GM12874 (cell line): ENCODE results near the gene TTYH2.

Source experiments
- TF ChIP-seq, protein P1 (sequence below): IDR thresholded peaks from 2 replicates; pipeline ENCODE4 v1.5.1; 2011; ENCODE audit warnings: low read depth, mild to moderate bottlenecking, control low read depth, low read length, moderate library complexity; ENCODE audit not compliant: insufficient read depth

The TTYH2 gene

DNA sequence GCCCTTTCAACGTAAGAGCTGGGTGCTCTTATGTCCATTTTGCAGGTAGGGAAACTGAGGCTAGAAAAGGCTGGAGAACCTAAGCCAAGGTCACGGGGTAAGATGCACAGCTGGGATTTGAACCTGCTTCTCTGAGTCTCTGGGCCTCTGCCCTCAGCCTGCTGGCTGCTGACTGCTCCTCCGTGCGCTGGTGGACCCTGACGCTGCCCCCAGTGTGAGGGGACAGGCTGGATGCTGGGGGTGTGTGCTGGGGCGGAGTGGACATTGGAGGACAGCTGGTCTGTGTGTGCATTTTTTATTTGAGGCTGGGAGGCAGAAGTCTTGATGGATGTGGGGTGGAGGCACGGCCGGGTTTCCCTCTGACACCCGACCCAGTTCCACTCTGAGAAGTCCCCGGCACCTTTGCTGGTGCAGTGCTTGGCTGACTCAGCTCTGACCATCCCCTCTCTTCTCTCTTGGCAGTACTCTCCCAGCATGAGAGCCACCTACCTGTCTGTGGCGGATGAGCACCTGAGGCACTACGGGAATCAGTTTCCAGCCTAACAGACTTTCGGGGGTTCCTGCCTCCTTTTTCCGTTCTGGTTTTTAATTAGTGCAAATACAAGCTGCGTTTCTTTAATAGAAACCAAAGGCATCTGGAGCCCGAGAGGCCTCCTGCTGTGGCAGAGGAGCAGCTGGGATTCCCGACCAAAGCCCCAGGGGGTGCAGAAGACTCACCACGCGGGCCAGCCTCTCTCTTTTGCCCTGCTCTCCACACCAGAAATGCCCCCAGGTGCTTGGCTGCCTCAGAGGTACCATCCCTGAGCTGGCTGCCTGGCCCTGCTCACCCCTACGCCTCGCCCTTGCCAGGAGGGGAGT is 46.5 kb downstream of the TTYH2 start:
- TF ChIP-seq, protein P1, sequence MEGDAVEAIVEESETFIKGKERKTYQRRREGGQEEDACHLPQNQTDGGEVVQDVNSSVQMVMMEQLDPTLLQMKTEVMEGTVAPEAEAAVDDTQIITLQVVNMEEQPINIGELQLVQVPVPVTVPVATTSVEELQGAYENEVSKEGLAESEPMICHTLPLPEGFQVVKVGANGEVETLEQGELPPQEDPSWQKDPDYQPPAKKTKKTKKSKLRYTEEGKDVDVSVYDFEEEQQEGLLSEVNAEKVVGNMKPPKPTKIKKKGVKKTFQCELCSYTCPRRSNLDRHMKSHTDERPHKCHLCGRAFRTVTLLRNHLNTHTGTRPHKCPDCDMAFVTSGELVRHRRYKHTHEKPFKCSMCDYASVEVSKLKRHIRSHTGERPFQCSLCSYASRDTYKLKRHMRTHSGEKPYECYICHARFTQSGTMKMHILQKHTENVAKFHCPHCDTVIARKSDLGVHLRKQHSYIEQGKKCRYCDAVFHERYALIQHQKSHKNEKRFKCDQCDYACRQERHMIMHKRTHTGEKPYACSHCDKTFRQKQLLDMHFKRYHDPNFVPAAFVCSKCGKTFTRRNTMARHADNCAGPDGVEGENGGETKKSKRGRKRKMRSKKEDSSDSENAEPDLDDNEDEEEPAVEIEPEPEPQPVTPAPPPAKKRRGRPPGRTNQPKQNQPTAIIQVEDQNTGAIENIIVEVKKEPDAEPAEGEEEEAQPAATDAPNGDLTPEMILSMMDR = no peak

DNA sequence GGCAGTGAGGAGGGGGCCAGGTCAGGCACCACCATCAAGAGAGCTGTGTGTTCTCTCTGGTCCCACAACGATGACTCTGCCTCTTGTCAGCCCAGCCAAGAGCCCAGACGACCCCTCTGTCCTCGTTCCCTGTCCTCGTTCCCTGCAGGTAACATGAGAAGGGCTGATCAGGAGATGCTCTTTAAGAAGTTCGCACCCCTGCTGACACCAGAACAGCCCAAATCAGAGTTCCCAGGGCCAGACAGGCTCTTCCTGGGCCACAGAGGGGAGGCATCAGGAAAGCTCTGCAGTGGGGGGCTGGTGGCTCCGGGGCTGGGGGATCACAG is 47.1 kb downstream of the TTYH2 start:
- TF ChIP-seq, protein P1 = no peak

DNA sequence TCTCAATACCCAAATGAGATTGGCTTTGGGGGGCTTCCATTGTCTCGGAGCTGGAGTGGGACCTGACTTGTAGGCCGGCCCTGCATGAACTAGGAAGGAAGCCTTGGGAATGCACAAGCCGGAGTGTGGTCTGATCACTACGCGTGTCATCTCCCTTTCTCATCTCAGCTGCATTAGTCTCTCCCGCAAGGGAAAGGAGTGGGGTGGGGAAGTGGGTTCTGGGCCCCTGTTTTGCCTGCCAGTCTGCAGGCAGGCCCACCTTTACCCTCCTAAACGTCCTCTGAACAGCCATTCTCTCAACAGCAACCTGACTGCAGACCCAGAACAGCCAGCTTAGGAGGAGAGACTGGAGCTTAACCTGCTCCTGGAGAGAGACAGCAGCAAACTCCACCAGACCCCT is 49.2 kb downstream of the TTYH2 start:
- TF ChIP-seq, protein P1 = no peak

DNA sequence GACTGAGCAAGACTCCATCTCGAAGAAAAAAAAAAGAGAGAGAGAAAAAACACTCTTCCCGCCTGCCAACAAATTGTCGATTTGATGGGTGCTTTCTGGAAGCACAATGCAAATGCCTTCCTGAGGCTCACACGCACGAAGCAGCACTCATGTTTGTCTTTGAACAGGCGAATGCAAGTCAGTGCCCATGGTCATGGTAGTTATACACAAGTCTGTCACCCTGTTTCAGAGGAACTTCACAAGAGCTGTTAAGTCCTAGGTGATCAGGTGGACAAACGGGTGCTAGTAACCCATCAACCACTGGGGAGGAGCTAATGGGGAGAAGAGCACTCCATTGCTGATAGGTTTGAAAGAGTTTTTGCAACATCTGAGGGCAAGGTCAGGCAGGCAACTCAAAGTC is 54.2 kb downstream of the TTYH2 start:
- TF ChIP-seq, protein P1 = no peak

DNA sequence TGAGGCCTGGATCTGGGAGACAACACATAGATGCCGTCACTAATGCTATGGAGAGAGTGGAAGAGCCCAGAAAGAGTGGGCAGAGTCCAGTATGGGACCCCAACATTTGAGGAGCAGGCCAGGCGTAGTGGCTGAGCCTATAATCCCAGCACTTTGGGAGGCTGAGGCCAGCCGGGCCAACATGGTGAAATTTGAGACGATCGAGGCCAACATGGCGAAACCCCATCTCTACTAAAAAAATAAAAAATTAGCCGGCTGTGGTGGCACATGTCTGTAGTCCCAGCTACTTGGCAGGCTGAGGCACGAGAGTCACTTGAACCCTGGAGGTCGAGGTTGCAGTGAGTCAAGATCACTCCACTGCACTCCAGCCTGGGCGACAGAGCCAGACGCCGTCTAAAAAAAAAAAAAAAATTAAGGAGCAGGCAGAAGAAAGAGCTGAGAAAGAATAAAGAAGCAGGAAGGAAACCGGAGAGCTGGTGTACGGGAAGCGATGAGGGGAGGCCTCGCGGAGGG is 54.7 kb downstream of the TTYH2 start:
- TF ChIP-seq, protein P1 = no peak

DNA sequence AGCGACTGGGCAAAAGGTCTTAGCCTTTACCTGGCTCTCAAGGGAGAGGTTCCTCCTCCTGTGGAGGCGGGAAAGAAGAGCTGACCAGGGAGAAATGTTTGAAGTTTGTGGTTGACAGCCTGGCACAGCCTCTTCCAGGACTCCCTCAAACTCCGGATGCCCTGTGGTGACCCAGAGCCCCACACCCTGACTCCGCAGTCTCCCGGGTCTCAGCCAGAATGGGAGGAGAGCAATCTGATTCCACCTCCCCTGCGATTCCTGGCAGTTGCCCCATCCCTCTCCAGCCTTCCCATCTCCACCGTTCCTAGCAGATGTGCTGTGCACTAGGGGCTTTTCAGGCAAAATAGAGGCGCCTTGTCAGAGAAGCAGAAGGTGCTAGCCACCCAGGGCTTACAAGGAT is 55.2 kb downstream of the TTYH2 start:
- TF ChIP-seq, protein P1 = no peak

DNA sequence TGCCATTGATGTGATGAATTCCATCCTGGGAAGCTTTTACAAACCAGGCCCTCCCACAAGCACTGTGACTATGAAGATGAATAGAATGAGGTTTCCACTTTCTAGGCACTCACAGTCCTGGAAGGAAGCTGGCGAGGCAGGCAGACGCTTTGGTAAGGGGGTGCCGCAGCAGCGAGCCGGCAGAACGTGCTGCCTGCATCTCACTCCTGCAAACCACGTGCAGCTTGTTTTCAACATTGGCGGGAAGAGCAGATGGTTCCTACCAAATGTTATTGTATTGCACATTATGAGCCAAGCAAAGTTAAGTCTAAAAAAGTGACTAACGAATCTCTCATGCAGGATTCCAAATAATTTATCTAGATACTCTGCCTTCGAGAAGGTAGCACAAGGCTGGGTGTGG is 57.0 kb downstream of the TTYH2 start:
- TF ChIP-seq, protein P1 = no peak
